Liver (tissue), 9 donors: ENCODE data around the gene UBD. TPM values are rescaled to one million over a fixed set of nuclear protein-coding genes. Genes with fewer than 3 reads are reported as not detected.

ENCODE experiments used
- DNase-seq: peaks from one replicate; pipeline ENCODE4 v3.0.0-alpha.2; 2017; ENCODE audit warnings: low spot score
- H3K27ac ChIP-seq, 2 donors: one replicate each; pipeline ENCODE4 v1.7.0; 2013; ENCODE audit warnings: inconsistent platforms in 2 of 2, low read length in 2 of 2, control low read depth in 1 of 2, low read depth in 1 of 2, mild to moderate bottlenecking in 1 of 2
- H3K27me3 ChIP-seq, 4 donors: one replicate each; pipeline versions ENCODE4 v1.6.1 to v1.7.0; 2013; ENCODE audit warnings: low read length in 3 of 4, inconsistent platforms in 1 of 4, mild to moderate bottlenecking in 1 of 4, moderate library complexity in 1 of 4; ENCODE audit not compliant: control insufficient read depth in 4 of 4, insufficient read depth in 4 of 4
- H3K36me3 ChIP-seq, 4 donors: one replicate each; pipeline versions ENCODE4 v1.6.1 to v1.7.0; 2013; ENCODE audit warnings: low read length in 3 of 4, mild to moderate bottlenecking in 3 of 4, low read depth in 1 of 4, moderate library complexity in 1 of 4; ENCODE audit not compliant: control insufficient read depth in 4 of 4, insufficient read depth in 3 of 4
- H3K4me1 ChIP-seq, 4 donors: one replicate each; pipeline versions ENCODE4 v1.6.1 to v1.7.0; 2013; ENCODE audit warnings: low read length in 3 of 4, mild to moderate bottlenecking in 3 of 4, moderate library complexity in 1 of 4; ENCODE audit not compliant: control insufficient read depth in 4 of 4, insufficient read depth in 4 of 4
- H3K4me3 ChIP-seq, 3 donors: one replicate each; pipeline versions ENCODE4 v1.6.1 to v1.7.0; 2013; ENCODE audit warnings: low read length in 3 of 3, control low read depth in 1 of 3, low read depth in 1 of 3, mild to moderate bottlenecking in 1 of 3
- H3K9ac ChIP-seq, 2 donors: one replicate each; pipeline ENCODE4 v1.7.0; 2013; ENCODE audit warnings: low read length in 2 of 2, mild to moderate bottlenecking in 2 of 2, moderate library complexity in 2 of 2, control low read depth in 1 of 2, low read depth in 1 of 2
- H3K9me3 ChIP-seq, 4 donors: one replicate each; pipeline versions ENCODE4 v1.6.1 to v1.7.0; 2013; ENCODE audit warnings: low read length in 3 of 4; ENCODE audit not compliant: control insufficient read depth in 4 of 4
- ATF3 ChIP-seq: IDR thresholded peaks from 2 replicates; pipeline ENCODE4 v1.6.1; 2016; ENCODE audit warnings: antibody characterized with exemption
- CTCF ChIP-seq: fragments of 150-350 bp; IDR thresholded peaks from 2 replicates; pipeline ENCODE4 v1.5.1; 2017; ENCODE audit warnings: improper control_type of control experiment, low read depth, low read length; ENCODE audit not compliant: missing input control
- EGR1 ChIP-seq, 2 donors: IDR thresholded peaks; 2 replicates each; pipeline ENCODE4 v1.6.1; 2016 to 2018; ENCODE audit warnings: antibody characterized with exemption in 2 of 2, low read depth in 2 of 2
- FOXA1 ChIP-seq: IDR thresholded peaks from 2 replicates; pipeline ENCODE4 v1.6.1; 2016; ENCODE audit warnings: antibody characterized with exemption
- FOXA2 ChIP-seq: IDR thresholded peaks from 2 replicates; pipeline ENCODE4 v1.6.1; 2016; ENCODE audit warnings: antibody characterized with exemption
- GABPA ChIP-seq, 2 donors: IDR thresholded peaks in 1 of 2; conservative IDR thresholded peaks in 1 of 2; 2 replicates each; pipeline ENCODE4 v1.6.1; 2016; ENCODE audit warnings: antibody characterized with exemption in 2 of 2, mild to moderate bottlenecking in 1 of 2, moderate library complexity in 1 of 2
- HNF4A ChIP-seq, 2 donors: conservative IDR thresholded peaks; 2 replicates each; pipeline ENCODE4 v1.6.1; 2016; ENCODE audit warnings: antibody characterized with exemption in 2 of 2, mild to moderate bottlenecking in 2 of 2
- HNF4G ChIP-seq: IDR thresholded peaks from 2 replicates; pipeline ENCODE4 v1.6.1; 2016; ENCODE audit warnings: antibody characterized with exemption
- JUND ChIP-seq, 2 donors: IDR thresholded peaks; 2 replicates each; pipeline ENCODE4 v1.6.1; 2016; ENCODE audit warnings: antibody characterized with exemption in 2 of 2
- MAX ChIP-seq: IDR thresholded peaks from 2 replicates; pipeline ENCODE4 v1.6.1; 2016; ENCODE audit warnings: antibody characterized with exemption
- RAD21 ChIP-seq, 2 donors: IDR thresholded peaks; 2 replicates each; pipeline ENCODE4 v1.6.1; 2016; ENCODE audit warnings: antibody characterized with exemption in 2 of 2, mild to moderate bottlenecking in 2 of 2
- REST ChIP-seq: IDR thresholded peaks from 2 replicates; pipeline ENCODE4 v1.6.1; 2016; ENCODE audit warnings: antibody characterized with exemption, mild to moderate bottlenecking
- RXRA ChIP-seq, 2 donors: IDR thresholded peaks; 2 replicates each; pipeline ENCODE4 v1.6.1; 2017 to 2018; ENCODE audit warnings: antibody characterized with exemption in 2 of 2, mild to moderate bottlenecking in 1 of 2
- SP1 ChIP-seq: IDR thresholded peaks from 2 replicates; pipeline ENCODE4 v1.6.1; 2018; ENCODE audit warnings: antibody characterized with exemption, mild to moderate bottlenecking
- TAF1 ChIP-seq: conservative IDR thresholded peaks from 2 replicates; pipeline ENCODE4 v1.6.1; 2016; ENCODE audit warnings: antibody characterized with exemption, mild to moderate bottlenecking
- YY1 ChIP-seq: IDR thresholded peaks from 2 replicates; pipeline ENCODE4 v1.6.1; 2016; ENCODE audit warnings: antibody characterized with exemption, mild to moderate bottlenecking
- WGBS: extraction: QIAGEN DNeasy Blood & Tissue Kit; methylation state at CpG from one replicate; pipeline ENCODE4 v1.1.7; 2013; 5-methylcytosine and 5-hydroxymethylcytosine counted together
- polyA plus RNA-seq, 2 donors: library from polyadenylated mRNA; stranded (reverse) in 1 of 2; unstranded in 1 of 2; fragments of 200-250 nt in 1 of 2; fragments of >200 nt in 1 of 2; fragmentation: Nextera tagmentation in 1 of 2; extraction: Ambion mirVana in 1 of 2; gene quantifications; one replicate each; pipeline versions ENCODE4 v1.2.1 to v1.2.3, GENCODE V29; 2013 to 2015
- total RNA-seq, 2 donors: library from RNA; depleted of rRNA; stranded (reverse); fragments of >200 nt; gene quantifications; one replicate each; pipeline ENCODE4 v1.2.3, GENCODE V29; 2014
- donor health status: healthy.
- donor health status: healthy.
- donor health status: healthy.
- donor health status: healthy.
- donor health status: healthy.

Gene UBD
- total and polyA plus RNA-seq, 4 donors, result 7.0 to 35.1 (median 28.1) TPM

- peak; percentile 24 for DNase-seq
- Histone ChIP-seq H3K36me3 (no peaks in the 10 kb centered on the region), H3K27ac (no peak overlapping the region), H3K27me3 (no peaks in the 10 kb centered on the region), H3K4me1 (no peaks in the 10 kb centered on the region), H3K9ac (no peak overlapping the region), H3K9me3 (no peaks in the 10 kb centered on the region), H3K4me3 (no peak overlapping the region)
- 74% methylated on average over 6 of the region's 6 CpGs for WGBS
- TF ChIP-seq HNF4A (conservative IDR thresholded peaks at IDR 0.05), result no peak
- TF ChIP-seq RAD21 (IDR thresholded peaks at IDR 0.05), result no peak
- TF ChIP-seq SP1, result no peak
- TF ChIP-seq RXRA (IDR thresholded peaks at IDR 0.05), result no peak
Observed at GRCh38 chr6:29509239-29509638, 50.3 kb downstream of the UBD start.

GRCh38 chr6:29507319-29507718 is 52.2 kb downstream of the UBD start:
- no peaks in the 10 kb centered on the region for H3K9me3 ChIP-seq
- no peak overlapping the region for H3K4me3 ChIP-seq
- no peaks in the 10 kb centered on the region for H3K4me1 ChIP-seq
- WGBS, result 76% methylated on average over 5 of the region's 5 CpGs
- TF ChIP-seq YY1 (no peak), REST (no peak), TAF1 (no peak), GABPA (IDR thresholded peaks at IDR 0.05 in 1 of 2, conservative IDR thresholded peaks at IDR 0.05 in 1 of 2) (no peak), RXRA (IDR thresholded peaks at IDR 0.05) (no peak), FOXA1 (no peak), FOXA2 (no peak), MAX (no peak)
- H3K9ac ChIP-seq, result no peak overlapping the region
- H3K36me3 ChIP-seq, result no peaks in the 10 kb centered on the region
- DNase-seq, result no peak
- H3K27ac ChIP-seq, result no peak overlapping the region
- H3K27me3 ChIP-seq, result no peaks in the 10 kb centered on the region

GRCh38 chr6:29506446-29507067 is 53.0 kb downstream of the UBD start:
- WGBS, result 76% methylated on average over 11 of the region's 11 CpGs
- Histone ChIP-seq H3K4me1 (no peaks in the 10 kb centered on the region), H3K4me3 (no peak overlapping the region), H3K27ac (no peak overlapping the region), H3K27me3 (no peaks in the 10 kb centered on the region), H3K9me3 (no peaks in the 10 kb centered on the region), H3K9ac (no peak overlapping the region), H3K36me3 (no peaks in the 10 kb centered on the region)
- DNase-seq, result no peak
- TF ChIP-seq EGR1 (IDR thresholded peaks at IDR 0.05; ENCODE audit: low read depth in 2 of 2), result no peak
- no peak for TF ChIP-seq FOXA1
- no peak for TF ChIP-seq JUND (IDR thresholded peaks at IDR 0.05)
- TF ChIP-seq ATF3, result no peak
- no peak for TF ChIP-seq CTCF
- TF ChIP-seq FOXA2, result no peak
- no peak for TF ChIP-seq REST
- TF ChIP-seq YY1, result no peak
- no peak for TF ChIP-seq SP1
- no peak for TF ChIP-seq RAD21 (IDR thresholded peaks at IDR 0.05)
- TF ChIP-seq TAF1, result no peak
- TF ChIP-seq HNF4G, result no peak
- no peak for TF ChIP-seq MAX
